GM12801 (cell line): Measurements from ENCODE around the gene RNF39.

ENCODE experiments used
- TF ChIP-seq, protein P1 (sequence below): IDR thresholded peaks from one replicate; pipeline ENCODE4 v1.5.1; 2011; ENCODE audit warnings: control low read depth; ENCODE audit not compliant: insufficient read length; ENCODE audit errors: extremely low read depth

RNF39 gene, protein sequence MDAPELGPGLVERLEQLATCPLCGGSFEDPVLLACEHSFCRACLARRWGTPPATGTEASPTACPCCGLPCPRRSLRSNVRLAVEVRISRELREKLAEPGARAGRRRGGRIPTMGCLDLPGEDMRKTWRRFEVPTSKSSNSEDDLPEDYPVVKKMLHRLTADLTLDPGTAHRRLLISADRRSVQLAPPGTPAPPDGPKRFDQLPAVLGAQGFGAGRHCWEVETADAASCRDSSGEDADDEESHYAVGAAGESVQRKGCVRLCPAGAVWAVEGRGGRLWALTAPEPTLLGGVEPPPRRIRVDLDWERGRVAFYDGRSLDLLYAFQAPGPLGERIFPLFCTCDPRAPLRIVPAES

DNA sequence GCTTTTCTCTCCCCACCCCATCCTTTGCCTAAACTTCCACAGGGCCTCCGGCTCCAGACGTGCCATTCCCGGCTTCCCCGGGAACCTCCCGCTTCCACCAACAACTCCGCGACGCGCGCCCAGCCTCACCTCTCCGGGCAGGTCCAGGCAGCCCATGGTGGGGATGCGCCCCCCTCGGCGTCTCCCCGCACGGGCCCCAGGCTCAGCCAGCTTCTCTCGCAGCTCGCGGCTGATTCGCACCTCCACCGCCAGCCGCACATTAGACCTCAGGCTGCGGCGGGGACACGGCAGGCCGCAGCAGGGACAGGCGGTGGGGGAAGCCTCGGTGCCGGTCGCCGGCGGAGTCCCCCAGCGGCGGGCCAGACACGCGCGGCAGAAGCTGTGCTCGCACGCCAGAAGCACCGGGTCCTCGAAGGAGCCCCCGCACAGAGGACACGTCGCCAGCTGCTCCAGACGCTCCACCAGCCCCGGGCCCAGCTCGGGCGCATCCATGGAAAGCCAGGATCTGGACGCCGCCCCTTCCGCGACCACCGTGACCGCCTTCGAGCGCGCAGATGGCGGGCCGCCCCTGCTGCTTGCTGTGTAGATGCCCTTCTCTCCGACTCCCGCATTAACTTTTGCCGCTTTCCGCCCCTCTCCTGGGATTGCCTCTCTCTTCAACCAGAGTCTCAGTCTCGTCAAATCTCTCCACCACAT, at the start of gene RNF39:
RNF39 (minus strand) TSS at position 676 of the 696 bp plus-strand sequence; CDS start at position 492, 184 bp downstream.
- TF ChIP-seq, protein P1, sequence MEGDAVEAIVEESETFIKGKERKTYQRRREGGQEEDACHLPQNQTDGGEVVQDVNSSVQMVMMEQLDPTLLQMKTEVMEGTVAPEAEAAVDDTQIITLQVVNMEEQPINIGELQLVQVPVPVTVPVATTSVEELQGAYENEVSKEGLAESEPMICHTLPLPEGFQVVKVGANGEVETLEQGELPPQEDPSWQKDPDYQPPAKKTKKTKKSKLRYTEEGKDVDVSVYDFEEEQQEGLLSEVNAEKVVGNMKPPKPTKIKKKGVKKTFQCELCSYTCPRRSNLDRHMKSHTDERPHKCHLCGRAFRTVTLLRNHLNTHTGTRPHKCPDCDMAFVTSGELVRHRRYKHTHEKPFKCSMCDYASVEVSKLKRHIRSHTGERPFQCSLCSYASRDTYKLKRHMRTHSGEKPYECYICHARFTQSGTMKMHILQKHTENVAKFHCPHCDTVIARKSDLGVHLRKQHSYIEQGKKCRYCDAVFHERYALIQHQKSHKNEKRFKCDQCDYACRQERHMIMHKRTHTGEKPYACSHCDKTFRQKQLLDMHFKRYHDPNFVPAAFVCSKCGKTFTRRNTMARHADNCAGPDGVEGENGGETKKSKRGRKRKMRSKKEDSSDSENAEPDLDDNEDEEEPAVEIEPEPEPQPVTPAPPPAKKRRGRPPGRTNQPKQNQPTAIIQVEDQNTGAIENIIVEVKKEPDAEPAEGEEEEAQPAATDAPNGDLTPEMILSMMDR, result no peak

DNA sequence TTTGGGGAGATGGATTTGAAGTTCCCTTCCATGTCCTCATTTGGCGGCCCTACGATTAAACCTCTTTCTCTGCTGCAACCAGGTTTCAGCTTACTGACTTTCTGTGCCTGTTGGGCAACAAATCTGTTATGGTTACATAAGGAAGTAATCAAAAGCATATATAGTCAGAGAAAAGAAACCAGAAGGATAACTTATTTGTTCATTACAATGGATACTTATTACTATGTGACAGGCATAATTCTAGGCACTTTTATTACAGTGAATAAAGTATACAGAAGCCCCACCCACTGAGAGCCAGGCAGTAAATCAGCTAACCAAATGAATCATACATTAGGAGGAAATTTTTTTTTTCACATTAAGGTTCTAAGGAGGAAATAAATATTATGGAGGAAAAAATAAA, 46.9 kb upstream of the RNF39 start:
- TF ChIP-seq, protein P1, result no peak

DNA sequence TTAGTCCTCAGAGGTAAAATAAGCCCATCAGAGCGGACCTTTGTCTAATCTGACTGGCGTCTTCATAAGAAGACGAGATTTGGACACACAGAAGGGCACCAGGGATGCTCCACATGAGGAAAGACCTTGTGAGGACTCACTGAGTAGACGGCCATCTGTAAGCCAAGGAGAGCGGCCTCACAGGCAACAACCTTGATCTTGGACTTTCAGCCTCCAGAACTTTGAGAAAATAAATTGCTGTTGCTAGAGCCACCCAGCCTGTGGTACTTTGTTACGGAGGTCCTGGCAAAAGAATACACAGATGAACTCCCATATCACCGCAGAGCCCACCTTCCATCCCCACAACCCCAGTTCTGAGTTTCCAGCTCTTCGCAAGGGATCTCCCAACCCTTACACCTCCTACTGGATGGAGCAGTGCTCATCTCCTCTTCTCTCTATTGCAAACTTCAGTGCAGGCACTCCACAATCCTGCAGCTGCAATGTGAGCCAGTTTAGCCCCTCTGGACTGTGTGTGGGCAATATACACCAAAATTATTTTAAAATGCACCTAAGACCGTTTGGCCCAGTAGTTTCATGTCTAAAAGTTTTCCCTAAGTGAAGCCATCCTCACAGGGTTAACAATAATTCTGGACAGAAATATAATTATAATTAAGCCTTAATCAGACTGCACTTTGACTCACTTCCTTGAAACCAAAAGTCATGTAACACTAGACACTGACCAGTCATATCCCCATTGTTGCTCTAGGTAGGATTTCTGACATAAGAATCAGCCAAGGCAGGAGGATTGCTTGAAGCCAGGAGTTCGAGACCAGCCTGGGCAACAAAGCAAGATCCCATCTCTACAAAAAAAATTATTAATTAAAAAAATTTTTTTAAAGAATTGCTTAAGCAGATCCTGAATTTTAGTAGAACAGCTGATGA, 46.1 kb upstream of the RNF39 start:
- TF ChIP-seq, protein P1, result no peak

DNA sequence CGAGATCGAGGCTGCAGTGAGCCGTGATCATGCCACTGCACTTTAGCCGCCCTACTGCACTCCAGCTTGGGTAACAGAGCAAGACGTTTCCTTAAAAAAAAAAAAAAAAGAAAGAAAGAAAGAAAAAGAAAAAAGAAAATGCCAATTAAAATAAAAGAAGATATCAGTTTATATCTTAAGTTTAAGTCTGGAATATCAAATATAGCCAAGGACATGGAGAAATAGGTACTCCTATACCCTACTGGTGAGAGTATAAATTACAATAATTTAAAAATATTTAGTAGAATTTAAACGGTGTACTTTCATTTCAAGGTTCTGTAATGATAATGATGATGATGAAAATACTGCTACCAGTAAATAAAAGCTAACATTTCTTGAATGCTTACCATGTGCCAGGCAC, 41.2 kb upstream of the RNF39 start:
- TF ChIP-seq, protein P1, result no peak

DNA sequence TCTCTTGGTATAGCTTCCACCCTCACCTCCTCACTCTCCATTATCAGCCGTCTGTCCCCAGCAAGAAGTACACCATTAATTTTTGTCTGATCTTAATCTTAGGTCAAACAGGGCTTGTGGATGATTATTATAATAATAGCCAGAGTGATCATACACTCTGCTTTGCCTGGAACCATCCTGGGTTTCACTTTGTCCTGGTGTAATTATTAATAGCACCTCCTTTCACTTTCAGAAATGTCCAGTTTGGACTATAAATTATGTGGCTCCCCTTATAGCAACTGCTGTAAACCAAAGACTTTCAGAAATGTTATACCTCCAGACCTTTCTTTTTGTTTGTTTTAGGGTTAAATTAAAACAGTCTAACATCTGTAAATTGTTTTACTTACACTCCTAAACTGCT, 38.3 kb upstream of the RNF39 start:
- TF ChIP-seq, protein P1, result no peak

DNA sequence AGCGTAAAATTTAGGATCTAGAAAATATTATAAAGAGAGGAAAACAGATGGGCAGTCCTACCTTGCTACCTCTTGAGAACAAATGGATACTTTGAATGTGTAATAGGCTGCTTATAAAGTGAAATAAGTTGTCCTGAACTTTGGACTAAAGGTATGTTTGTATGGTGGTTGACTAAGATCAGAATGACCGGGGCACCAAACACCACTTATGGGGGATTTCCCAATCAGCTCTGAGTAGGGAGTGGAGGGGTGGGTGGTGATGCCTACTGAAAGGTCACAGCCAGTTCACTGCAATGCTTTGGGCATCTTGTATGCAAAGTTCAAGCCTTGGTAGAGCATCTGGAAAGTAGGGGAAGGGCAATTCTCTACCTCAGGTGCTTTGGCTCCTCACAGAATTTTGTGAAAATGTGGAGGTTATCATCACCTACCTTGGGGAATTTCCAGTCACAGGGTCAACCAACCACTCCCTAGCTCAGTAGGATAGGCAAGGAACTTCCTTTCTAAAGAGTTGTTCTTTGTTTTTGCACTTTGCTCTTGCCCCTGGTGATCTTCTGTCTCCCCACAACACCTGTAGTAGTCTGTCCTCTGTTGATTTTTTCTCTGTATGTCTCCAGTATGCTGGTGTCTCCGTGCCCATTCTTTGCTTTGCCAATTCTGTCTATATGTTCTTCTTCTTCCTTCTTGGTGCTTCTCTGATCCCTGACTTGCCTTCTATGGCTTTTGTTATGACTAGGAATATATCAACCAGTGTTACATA, 37.6 kb upstream of the RNF39 start, which contains the start of gene TRIM31:
TRIM31 (minus strand) TSS at position 88 of the 757 bp plus-strand sequence. CDS start 285 bp downstream, outside the sequence.
- TF ChIP-seq, protein P1, result no peak
